Neural progenitor cell (in vitro differentiated cells): ENCODE data around the gene LY86.
A peak's percentile ranks its signal among the peaks of the same experiment; 100 is the strongest.

ENCODE experiments used
- EZH2 ChIP-seq: fragments of 200-600 bp; sonication (generic); IDR thresholded peaks from 2 replicates; pipeline ENCODE4 v1.6.1; 2017; ENCODE audit warnings: antibody characterized with exemption, mild to moderate bottlenecking, moderate library complexity
- EZH2phosphoT487 ChIP-seq: fragments of 200-600 bp; sonication (generic); IDR thresholded peaks from 2 replicates; pipeline ENCODE4 v1.6.1; 2017; ENCODE audit warnings: antibody characterized with exemption
- TF ChIP-seq, protein P1 (sequence below): fragments of 200-600 bp; sonication (generic); IDR thresholded peaks from 2 replicates; pipeline ENCODE4 v1.5.1; 2017; ENCODE audit warnings: antibody characterized with exemption, mild to moderate bottlenecking

DNA sequence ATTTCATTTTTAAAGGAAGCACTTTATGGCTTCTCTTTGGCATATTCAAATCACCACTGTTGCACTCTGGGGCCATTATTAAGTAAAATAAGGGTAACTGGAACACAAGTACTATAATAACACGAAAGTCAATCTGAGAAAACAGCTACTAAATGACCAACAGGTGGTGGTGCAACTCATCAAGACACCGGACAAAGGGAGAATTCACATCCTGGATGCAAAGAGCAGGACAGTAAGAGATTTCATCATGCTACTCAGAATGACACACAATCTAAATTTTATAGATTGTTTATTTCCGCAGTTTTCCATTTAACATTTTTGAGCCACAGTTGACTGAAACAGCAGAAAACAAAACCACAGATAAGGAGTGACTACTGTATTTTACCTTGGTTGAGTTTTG, 27.6 kb upstream of the LY86 start:
- TF ChIP-seq, protein P1, sequence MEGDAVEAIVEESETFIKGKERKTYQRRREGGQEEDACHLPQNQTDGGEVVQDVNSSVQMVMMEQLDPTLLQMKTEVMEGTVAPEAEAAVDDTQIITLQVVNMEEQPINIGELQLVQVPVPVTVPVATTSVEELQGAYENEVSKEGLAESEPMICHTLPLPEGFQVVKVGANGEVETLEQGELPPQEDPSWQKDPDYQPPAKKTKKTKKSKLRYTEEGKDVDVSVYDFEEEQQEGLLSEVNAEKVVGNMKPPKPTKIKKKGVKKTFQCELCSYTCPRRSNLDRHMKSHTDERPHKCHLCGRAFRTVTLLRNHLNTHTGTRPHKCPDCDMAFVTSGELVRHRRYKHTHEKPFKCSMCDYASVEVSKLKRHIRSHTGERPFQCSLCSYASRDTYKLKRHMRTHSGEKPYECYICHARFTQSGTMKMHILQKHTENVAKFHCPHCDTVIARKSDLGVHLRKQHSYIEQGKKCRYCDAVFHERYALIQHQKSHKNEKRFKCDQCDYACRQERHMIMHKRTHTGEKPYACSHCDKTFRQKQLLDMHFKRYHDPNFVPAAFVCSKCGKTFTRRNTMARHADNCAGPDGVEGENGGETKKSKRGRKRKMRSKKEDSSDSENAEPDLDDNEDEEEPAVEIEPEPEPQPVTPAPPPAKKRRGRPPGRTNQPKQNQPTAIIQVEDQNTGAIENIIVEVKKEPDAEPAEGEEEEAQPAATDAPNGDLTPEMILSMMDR = peak; percentile 5
- no peak for TF ChIP-seq EZH2phosphoT487
- no peak for TF ChIP-seq EZH2
